Brain microvascular endothelial cell (primary cell): ENCODE measurements around the gene ROCK2.
A peak's percentile ranks its signal among the peaks of the same experiment; 100 is the strongest.

Experiments used
- DNase-seq: peaks from one replicate; pipeline ENCODE4 v3.0.0-alpha.2; 2020
- H3K27ac ChIP-seq: fragments of 250-450 bp; sonication (Bioruptor Pico); 2 replicates; pipeline ENCODE4 v1.5.1; 2020; ENCODE audit warnings: mild to moderate bottlenecking, moderate library complexity
- H3K27me3 ChIP-seq: fragments of 250-450 bp; sonication (Bioruptor Pico); replicated peaks from 2 replicates; pipeline ENCODE4 v1.5.1; 2020; ENCODE audit warnings: mild to moderate bottlenecking
- H3K36me3 ChIP-seq: fragments of 250-450 bp; sonication (Bioruptor Pico); replicated peaks from 2 replicates; pipeline ENCODE4 v1.5.1; 2020; ENCODE audit warnings: mild to moderate bottlenecking
- H3K4me3 ChIP-seq: 2 replicates; pipeline ENCODE4 v1.5.1; 2011; ENCODE audit warnings: low read depth, mild to moderate bottlenecking, control low read depth, low read length, moderate library complexity
- in situ Hi-C: cut with HindIII; loops from 2 replicates; pipeline ENCODE4 v1.10.0; 2017; ENCODE audit warnings: low sequenced_read_pairs, low pct_ligation_motif_present
- TF ChIP-seq, protein P1 (sequence below): IDR thresholded peaks from 2 replicates; pipeline ENCODE4 v1.5.1; 2011; ENCODE audit warnings: low read depth, mild to moderate bottlenecking, moderate library complexity, low read length, control low read depth, inconsistent platforms; ENCODE audit errors: missing control alignments

Gene ROCK2

DNA sequence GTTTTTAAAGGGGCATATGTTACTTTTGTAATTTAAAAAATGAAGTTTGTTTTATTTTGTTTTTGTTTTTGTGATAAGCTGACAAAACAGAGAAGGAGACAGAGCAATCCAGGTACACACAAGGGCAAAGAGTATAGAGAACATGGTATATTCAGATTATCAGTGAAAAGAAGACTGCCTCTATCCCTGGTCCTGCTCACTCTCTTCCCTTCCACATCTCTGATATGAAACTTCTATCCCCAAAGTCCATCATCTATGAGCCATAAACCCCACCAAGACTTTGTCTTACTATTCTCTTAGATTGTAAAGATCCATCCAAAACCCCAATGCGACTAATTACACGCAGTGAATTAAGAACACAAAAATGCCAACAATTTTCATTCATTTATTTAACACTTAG lies 16.6 kb downstream of the ROCK2 start:
- TF ChIP-seq, protein P1, sequence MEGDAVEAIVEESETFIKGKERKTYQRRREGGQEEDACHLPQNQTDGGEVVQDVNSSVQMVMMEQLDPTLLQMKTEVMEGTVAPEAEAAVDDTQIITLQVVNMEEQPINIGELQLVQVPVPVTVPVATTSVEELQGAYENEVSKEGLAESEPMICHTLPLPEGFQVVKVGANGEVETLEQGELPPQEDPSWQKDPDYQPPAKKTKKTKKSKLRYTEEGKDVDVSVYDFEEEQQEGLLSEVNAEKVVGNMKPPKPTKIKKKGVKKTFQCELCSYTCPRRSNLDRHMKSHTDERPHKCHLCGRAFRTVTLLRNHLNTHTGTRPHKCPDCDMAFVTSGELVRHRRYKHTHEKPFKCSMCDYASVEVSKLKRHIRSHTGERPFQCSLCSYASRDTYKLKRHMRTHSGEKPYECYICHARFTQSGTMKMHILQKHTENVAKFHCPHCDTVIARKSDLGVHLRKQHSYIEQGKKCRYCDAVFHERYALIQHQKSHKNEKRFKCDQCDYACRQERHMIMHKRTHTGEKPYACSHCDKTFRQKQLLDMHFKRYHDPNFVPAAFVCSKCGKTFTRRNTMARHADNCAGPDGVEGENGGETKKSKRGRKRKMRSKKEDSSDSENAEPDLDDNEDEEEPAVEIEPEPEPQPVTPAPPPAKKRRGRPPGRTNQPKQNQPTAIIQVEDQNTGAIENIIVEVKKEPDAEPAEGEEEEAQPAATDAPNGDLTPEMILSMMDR, result no peak
- H3K27me3 ChIP-seq, result no peaks in the 10 kb centered on the region
- H3K27ac ChIP-seq, result no peak overlapping the region
- in situ Hi-C loops, result no loop called here
- H3K4me3 ChIP-seq, result no peak overlapping the region
- no peak for DNase-seq
- no peaks in the 10 kb centered on the region for H3K36me3 ChIP-seq

DNA sequence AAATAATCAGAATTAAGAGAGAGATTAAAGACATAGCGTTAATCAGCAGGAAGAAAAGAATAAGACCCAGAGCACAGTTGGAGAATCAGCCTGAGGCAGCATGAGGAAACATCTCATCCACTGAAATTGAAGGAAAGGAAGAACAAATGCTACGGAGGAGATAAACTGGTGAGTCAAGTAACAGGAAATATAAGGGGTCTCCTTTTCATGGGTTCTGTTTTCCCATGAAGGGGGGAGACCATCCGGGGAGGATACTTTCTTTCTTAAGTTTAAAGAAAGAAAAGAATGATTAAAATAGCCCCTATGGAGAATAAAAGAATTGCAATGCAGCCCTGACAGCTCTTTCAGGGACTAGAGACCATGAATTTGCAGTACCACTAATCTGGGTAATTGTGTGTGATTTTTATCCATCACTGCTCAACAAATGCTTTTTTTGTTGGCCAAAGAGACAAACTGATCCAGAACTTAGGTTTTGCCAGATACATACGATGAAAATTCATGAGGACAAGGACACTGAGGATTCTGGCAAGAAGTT lies 17.7 kb downstream of the ROCK2 start:
- Histone ChIP-seq H3K36me3 (no peaks in the 10 kb centered on the region), H3K27me3 (no peaks in the 10 kb centered on the region), H3K4me3 (no peak overlapping the region), H3K27ac (no peak overlapping the region)
- DNase-seq, result no peak
- in situ Hi-C loops, result no loop called here
- TF ChIP-seq, protein P1, result no peak

DNA sequence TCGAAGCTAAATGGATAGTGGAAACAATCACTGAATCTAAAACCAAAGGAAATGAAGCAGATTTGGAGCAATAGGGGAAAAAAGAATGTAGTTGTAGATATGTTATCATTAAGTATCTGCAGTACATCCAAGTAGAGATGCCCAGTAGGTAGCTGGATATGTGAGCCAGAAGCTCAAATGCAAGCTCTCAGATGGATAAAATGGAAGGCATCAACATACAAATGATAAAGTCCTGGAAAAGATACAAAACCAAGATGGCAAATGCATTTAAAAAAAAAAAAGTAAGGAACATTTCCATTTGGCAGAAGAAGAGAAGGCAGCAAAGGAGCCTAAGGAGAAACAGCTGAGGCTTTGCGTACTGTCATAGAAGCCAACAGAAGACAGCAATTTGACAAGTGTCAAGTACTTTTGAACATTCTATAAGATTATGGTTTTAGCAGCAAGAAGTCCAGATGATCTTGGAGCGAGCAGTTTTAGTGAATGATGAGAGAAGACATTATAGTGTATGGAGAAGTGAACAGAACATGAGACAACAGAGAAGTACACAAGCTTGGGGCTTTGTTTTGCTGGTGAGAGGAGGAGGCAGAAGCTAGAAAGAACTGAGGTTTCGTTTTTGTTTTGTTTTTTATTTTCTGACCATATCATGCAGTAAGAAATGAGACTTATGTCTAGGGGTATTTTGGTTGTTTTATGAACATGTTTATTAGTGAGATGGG lies 18.3 kb downstream of the ROCK2 start:
- H3K27me3 ChIP-seq, result no peaks in the 10 kb centered on the region
- in situ Hi-C loops, result no loop called here
- DNase-seq, result no peak
- H3K27ac ChIP-seq, result no peak overlapping the region
- H3K36me3 ChIP-seq, result no peaks in the 10 kb centered on the region
- TF ChIP-seq, protein P1, result no peak
- no peak overlapping the region for H3K4me3 ChIP-seq

DNA sequence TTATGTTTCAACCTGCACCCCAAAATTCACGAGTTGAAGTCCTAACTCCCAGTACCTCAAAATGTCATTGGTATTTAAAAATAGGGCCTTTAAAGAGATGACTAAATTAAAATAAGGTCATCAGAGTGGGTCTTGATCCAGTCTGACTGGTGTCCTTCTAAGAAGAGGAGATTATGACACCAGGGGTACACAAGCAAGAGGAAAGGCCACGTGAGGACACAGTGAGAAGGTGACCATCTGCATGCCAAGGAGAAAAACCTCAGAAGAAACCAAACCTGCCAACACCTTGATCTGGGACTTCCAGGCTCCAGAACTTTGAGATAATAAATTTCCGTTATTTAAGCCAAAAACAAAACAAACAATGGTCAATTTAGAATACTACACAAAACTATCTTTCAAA lies 22.6 kb downstream of the ROCK2 start:
- in situ Hi-C loops, result no loop called here
- no peak for DNase-seq
- no peak overlapping the region for H3K27ac ChIP-seq
- H3K4me3 ChIP-seq, result no peak overlapping the region
- no peaks in the 10 kb centered on the region for H3K27me3 ChIP-seq
- TF ChIP-seq, protein P1, result no peak
- H3K36me3 ChIP-seq, result no peaks in the 10 kb centered on the region

DNA sequence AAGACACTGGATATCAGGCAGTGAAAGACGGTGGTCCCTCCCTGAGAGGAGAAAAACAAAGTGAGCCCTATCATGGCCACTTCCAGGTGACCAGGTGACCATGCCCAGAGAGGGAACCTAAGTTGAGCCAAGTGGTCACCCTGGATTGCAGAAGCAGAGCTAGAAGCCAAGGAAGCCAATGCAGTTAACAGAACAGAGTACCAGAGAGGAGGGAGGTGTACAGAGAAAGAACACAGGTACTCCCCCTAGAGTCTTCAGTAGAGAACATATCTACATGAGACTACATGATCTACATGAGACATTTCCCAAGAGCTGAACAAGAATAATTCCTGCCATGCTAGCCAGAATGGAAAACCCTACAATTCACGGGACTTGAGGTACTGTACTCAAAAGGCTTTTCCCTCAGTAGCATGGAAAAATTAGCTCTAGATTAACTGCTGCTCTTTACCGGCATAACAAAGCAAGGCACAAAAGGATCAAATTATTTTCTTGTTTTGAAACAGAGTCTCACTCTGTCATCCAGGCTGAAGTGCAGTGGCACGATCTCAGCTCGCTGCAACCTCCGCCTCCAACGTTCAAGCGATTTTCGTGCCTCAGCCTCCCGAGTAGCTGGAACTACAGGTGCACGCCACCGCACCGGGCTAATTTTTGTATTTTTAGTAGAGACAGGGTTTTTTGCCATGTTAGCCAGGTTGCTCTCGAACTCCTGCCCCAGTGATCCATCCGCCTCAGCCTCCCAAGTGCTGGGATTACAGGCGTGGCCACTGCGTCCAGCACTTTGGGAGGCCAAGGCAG lies 23.5 kb downstream of the ROCK2 start:
- Histone ChIP-seq H3K4me3 (no peak overlapping the region), H3K27ac (no peak overlapping the region), H3K36me3 (no peaks in the 10 kb centered on the region), H3K27me3 (no peaks in the 10 kb centered on the region)
- DNase-seq, result no peak
- TF ChIP-seq, protein P1, result peak; percentile 7
- in situ Hi-C loops, result no loop called here
